Superior temporal gyrus (tissue), 1 donor: Measurements from ENCODE around the gene MSRB2.

Experiments used
- DNase-seq: peaks from one replicate; pipeline ENCODE4 v3.0.0-alpha.2; 2016; ENCODE audit errors: extremely low spot score

MSRB2 gene

GRCh38 chr10:23111517-23112286, 16.3 kb downstream of the MSRB2 start:
- no peak for DNase-seq

GRCh38 chr10:23114228-23114850, 19.0 kb downstream of the MSRB2 start:
- DNase-seq = no peak

- no peak for DNase-seq
These were observed 21.3 kb downstream of the MSRB2 start for GRCh38 chr10:23116486-23117205.

- DNase-seq = peak; percentile 92
These were observed 24.9 kb downstream of the MSRB2 start for GRCh38 chr10:23120001-23120934.

- DNase-seq = no peak
These were observed 25.8 kb downstream of the MSRB2 start for GRCh38 chr10:23121135-23121534.

- DNase-seq = no peak
These were observed 41.1 kb downstream of the MSRB2 start for GRCh38 chr10:23136462-23136861.

GRCh38 chr10:23139677-23140076, 44.3 kb downstream of the MSRB2 start:
- no peak for DNase-seq

GRCh38 chr10:23141995-23142394, 46.6 kb downstream of the MSRB2 start:
- DNase-seq = no peak

- DNase-seq = no peak
These were observed 50.9 kb downstream of the MSRB2 start for GRCh38 chr10:23146258-23146657.

GRCh38 chr10:23147035-23147434, 51.7 kb downstream of the MSRB2 start:
- DNase-seq = no peak

- DNase-seq = no peak
These were observed 52.8 kb downstream of the MSRB2 start for GRCh38 chr10:23148214-23148613.

GRCh38 chr10:23150091-23150490, 54.7 kb downstream of the MSRB2 start:
- DNase-seq = no peak

- no peak for DNase-seq
These were observed 55.2 kb downstream of the MSRB2 start for GRCh38 chr10:23150610-23151009.

- DNase-seq = no peak
These were observed 55.7 kb downstream of the MSRB2 start for GRCh38 chr10:23151071-23151470.

GRCh38 chr10:23155169-23155568, 59.8 kb downstream of the MSRB2 start:
- DNase-seq = no peak

GRCh38 chr10:23156447-23157150, 61.2 kb downstream of the MSRB2 start:
- DNase-seq = no peak

GRCh38 chr10:23157239-23157681, 61.9 kb downstream of the MSRB2 start:
- no peak for DNase-seq

GRCh38 chr10:23157691-23158369, 62.5 kb downstream of the MSRB2 start:
- peak; percentile 71 for DNase-seq

GRCh38 chr10:23158370-23158769, 63.0 kb downstream of the MSRB2 start:
- DNase-seq = peak; percentile 91

- no peak for DNase-seq
These were observed 76.0 kb downstream of the MSRB2 start for GRCh38 chr10:23171232-23171876.
